Prostate gland (tissue), 2 donors: ENCODE results near the gene SEZ6L. TPM values are rescaled to one million over a fixed set of nuclear protein-coding genes. Genes with fewer than 3 reads are reported as not detected.

Source experiments
- DNase-seq: peaks from one replicate; pipeline ENCODE4 v3.0.0-alpha.2; 2019; ENCODE audit warnings: low spot score
- H3K27ac ChIP-seq, 2 donors: fragments of 200-600 bp; sonication (generic); 2 replicates each; pipeline ENCODE4 v1.5.1; 2017 to 2019
- H3K27me3 ChIP-seq: fragments of 200-600 bp; sonication (generic); replicated peaks from 2 replicates; pipeline ENCODE4 v1.5.1; 2019; ENCODE audit not compliant: insufficient read depth
- H3K36me3 ChIP-seq, 2 donors: fragments of 200-600 bp; sonication (generic); 1 replicate in 1 of 2; 2 replicates in 1 of 2; pipeline versions ENCODE4 v1.5.1 to v1.8.1; 2017 to 2019
- H3K4me1 ChIP-seq: fragments of 200-600 bp; sonication (generic); replicated peaks from 2 replicates; pipeline ENCODE4 v1.5.1; 2019
- H3K4me3 ChIP-seq, 2 donors: fragments of 200-600 bp; sonication (generic); 2 replicates each; pipeline ENCODE4 v1.5.1; 2017 to 2019
- H3K9me3 ChIP-seq: fragments of 200-600 bp; sonication (generic); 2 replicates; pipeline ENCODE4 v1.5.1; 2017
- POLR2A ChIP-seq: fragments of 450-650 bp; IDR thresholded peaks from one replicate; pipeline ENCODE4 v1.6.1; 2016; ENCODE audit warnings: antibody characterized with exemption, mild to moderate bottlenecking
- POLR2AphosphoS5 ChIP-seq: sonication (generic); formaldehyde crosslinking; IDR thresholded peaks from one replicate; pipeline ENCODE4 v1.6.1; 2017; ENCODE audit warnings: antibody characterized with exemption
- WGBS: methylation state at CpG from one replicate; pipeline ENCODE4 v1.1.5; 2018; 5-methylcytosine and 5-hydroxymethylcytosine counted together
- intact Hi-C: fragments of 100-400 bp; cut with DNase I; formaldehyde crosslinking; loops from one replicate; pipeline ENCODE4 v1.14.2; 2022
- total RNA-seq, 2 donors: library from RNA; depleted of rRNA; stranded (reverse); fragments of >200 nt; gene quantifications; one replicate each; pipeline ENCODE4 v1.1.0, GENCODE V29; 2016
- TF ChIP-seq, protein P1 (sequence below), 4 experiments: fragments of 200-600 bp in 2 of 4; fragments of 450-650 bp in 2 of 4; sonication (generic) in 2 of 4; IDR thresholded peaks; 1 replicate in 3 of 4; 2 replicates in 1 of 4; pipeline ENCODE4 v1.5.1; 2016 to 2019; ENCODE audit warnings: antibody characterized with exemption in 4 of 4, mild to moderate bottlenecking in 2 of 4, moderate library complexity in 2 of 4

The SEZ6L gene
- total RNA-seq, 2 donors from 2014 or later, result 0.45 to 0.64 TPM

DNA sequence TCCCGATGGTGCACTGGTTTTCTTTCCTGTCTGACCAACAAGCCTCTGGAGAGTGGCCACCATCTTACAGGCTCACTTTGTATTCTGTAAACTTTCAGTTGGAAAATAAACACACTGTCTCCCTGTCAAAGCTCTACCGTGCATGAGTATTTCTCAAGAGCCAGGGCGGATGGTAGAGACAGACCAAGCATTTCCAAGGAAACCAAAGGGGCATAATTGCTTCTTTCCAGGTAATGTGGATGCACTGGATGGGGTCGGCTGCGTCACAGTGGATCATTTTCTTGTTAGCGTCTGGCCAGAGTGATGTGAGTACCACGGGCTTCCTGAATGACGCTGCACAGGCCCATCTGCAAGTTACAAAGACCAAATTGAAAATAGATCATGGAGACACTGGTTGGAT lies 5.1 kb upstream of the SEZ6L start:
- no peaks in the 10 kb centered on the region for H3K36me3 ChIP-seq
- WGBS, result 72% methylated on average over 8 of the region's 8 CpGs
- H3K27me3 ChIP-seq, result no peaks in the 10 kb centered on the region
- intact Hi-C loops, result no loop called here
- no peaks in the 10 kb centered on the region for H3K9me3 ChIP-seq
- H3K27ac ChIP-seq, result no peak overlapping the region
- DNase-seq, result no peak
- TF ChIP-seq POLR2A, result no peak
- TF ChIP-seq, protein P1, sequence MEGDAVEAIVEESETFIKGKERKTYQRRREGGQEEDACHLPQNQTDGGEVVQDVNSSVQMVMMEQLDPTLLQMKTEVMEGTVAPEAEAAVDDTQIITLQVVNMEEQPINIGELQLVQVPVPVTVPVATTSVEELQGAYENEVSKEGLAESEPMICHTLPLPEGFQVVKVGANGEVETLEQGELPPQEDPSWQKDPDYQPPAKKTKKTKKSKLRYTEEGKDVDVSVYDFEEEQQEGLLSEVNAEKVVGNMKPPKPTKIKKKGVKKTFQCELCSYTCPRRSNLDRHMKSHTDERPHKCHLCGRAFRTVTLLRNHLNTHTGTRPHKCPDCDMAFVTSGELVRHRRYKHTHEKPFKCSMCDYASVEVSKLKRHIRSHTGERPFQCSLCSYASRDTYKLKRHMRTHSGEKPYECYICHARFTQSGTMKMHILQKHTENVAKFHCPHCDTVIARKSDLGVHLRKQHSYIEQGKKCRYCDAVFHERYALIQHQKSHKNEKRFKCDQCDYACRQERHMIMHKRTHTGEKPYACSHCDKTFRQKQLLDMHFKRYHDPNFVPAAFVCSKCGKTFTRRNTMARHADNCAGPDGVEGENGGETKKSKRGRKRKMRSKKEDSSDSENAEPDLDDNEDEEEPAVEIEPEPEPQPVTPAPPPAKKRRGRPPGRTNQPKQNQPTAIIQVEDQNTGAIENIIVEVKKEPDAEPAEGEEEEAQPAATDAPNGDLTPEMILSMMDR (IDR thresholded peaks at IDR 0.05), result no peak
- no peak for TF ChIP-seq POLR2AphosphoS5
- H3K4me3 ChIP-seq, result no peak overlapping the region
- no peaks in the 10 kb centered on the region for H3K4me1 ChIP-seq

- intact Hi-C loops, result no loop called here
- TF ChIP-seq POLR2AphosphoS5 (no peak), POLR2A (no peak)
- TF ChIP-seq, protein P1 (IDR thresholded peaks at IDR 0.05), result no peak
- WGBS, result 38% methylated on average over 9 of the region's 9 CpGs
- Histone ChIP-seq H3K36me3 (no peaks in the 10 kb centered on the region), H3K4me3 (no peak overlapping the region), H3K4me1 (no peaks in the 10 kb centered on the region), H3K27me3 (peaks cover 16% of the 10 kb centered on the region), H3K9me3 (no peaks in the 10 kb centered on the region), H3K27ac (no peak overlapping the region)
- no peak for DNase-seq
Measured at GRCh38 chr22:26168330-26168851, 871 bp upstream of the SEZ6L start.

GRCh38 chr22:26168939-26169314 lies 335 bp upstream of the SEZ6L start:
- DNase-seq, result no peak
- no peaks in the 10 kb centered on the region for H3K4me1 ChIP-seq
- peak overlapping the region; percentile 30 to 41 for H3K4me3 ChIP-seq
- peaks cover 16% of the 10 kb centered on the region for H3K27me3 ChIP-seq
- no peak for TF ChIP-seq POLR2AphosphoS5
- TF ChIP-seq, protein P1 (IDR thresholded peaks at IDR 0.05), result no peak
- TF ChIP-seq POLR2A, result no peak
- no peaks in the 10 kb centered on the region for H3K9me3 ChIP-seq
- H3K27ac ChIP-seq, result no peak overlapping the region
- no peaks in the 10 kb centered on the region for H3K36me3 ChIP-seq
- intact Hi-C loops, result no loop called here
- WGBS, result 3% methylated on average over 15 of the region's 15 CpGs

DNA sequence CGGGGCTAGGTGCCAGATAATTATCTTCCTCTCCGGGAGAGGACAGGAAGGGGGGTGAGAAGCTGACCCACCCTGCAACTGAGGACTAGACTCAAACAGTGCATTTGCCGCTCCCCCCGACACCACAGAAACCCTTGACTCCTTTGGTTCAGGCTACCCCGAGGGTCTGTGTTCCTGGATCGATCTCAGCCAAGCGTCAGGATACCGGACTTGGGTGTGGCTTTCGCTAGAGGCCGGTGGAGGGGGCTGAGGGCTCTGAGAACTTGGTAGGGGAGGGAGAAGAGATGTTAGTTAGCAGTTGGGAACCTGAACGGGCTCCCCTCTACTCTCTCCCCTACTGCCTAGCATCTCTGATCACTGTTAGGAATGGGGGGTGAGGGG lies 840 bp downstream of the SEZ6L start:
- 2% methylated on average over 8 of the region's 11 CpGs for WGBS
- no peak for DNase-seq
- Histone ChIP-seq H3K27ac (no peak overlapping the region), H3K4me1 (no peaks in the 10 kb centered on the region), H3K36me3 (no peaks in the 10 kb centered on the region), H3K9me3 (no peaks in the 10 kb centered on the region), H3K4me3 (peak overlapping the region in 1 of 2 donors; percentile 41), H3K27me3 (peaks cover 16% of the 10 kb centered on the region)
- intact Hi-C loops, result no loop called here
- TF ChIP-seq POLR2A, result no peak
- TF ChIP-seq, protein P1 (IDR thresholded peaks at IDR 0.05), result no peak
- no peak for TF ChIP-seq POLR2AphosphoS5

- no peaks in the 10 kb centered on the region for H3K36me3 ChIP-seq
- H3K4me1 ChIP-seq, result no peaks in the 10 kb centered on the region
- no peak for TF ChIP-seq POLR2A
- no peak for TF ChIP-seq POLR2AphosphoS5
- TF ChIP-seq, protein P1 (IDR thresholded peaks at IDR 0.05), result no peak
- H3K9me3 ChIP-seq, result no peaks in the 10 kb centered on the region
- no peak overlapping the region for H3K27ac ChIP-seq
- no peak overlapping the region for H3K4me3 ChIP-seq
- peaks cover 16% of the 10 kb centered on the region for H3K27me3 ChIP-seq
- WGBS, result 6% methylated on average over 14 of the region's 14 CpGs
- no peak for DNase-seq
- intact Hi-C loops, result no loop called here
Measured at GRCh38 chr22:26170795-26171580, 1.7 kb downstream of the SEZ6L start.
